ENCODE measurements around the gene TGFBI. TPM values are rescaled to one million over a fixed set of nuclear protein-coding genes. Genes with fewer than 3 reads are reported as not detected.

TGFBI gene
- total RNA-seq, 2 experiments from 2014 or later = not detected

- H3K4me3 Mint-ChIP-seq = no peak overlapping the region
- no peaks in the 10 kb centered on the region for H3K4me1 Mint-ChIP-seq (ENCODE audit: low read depth)
- H3K9me3 Mint-ChIP-seq = no peaks in the 10 kb centered on the region
- intact Hi-C loops (cut with micrococcal nuclease) = no loop called here
- no peak overlapping the region for H3K27ac Mint-ChIP-seq
- CTCF ChIA-PET = no interaction called here
- no peaks in the 10 kb centered on the region for H3K36me3 Mint-ChIP-seq (ENCODE audit: low read depth)
- H3K27me3 Mint-ChIP-seq (ENCODE audit: low read depth) = no peaks in the 10 kb centered on the region
- no peak for DNase-seq
These were observed 38.6 kb downstream of the TGFBI start for GRCh38 chr5:136067422-136067821.

GRCh38 chr5:136070486-136071285 is 41.9 kb downstream of the TGFBI start:
- H3K4me3 Mint-ChIP-seq = no peak overlapping the region

GRCh38 chr5:136073714-136074529 is 45.1 kb downstream of the TGFBI start:
- DNase-seq = no peak
- Mint-ChIP-seq H3K27me3 (ENCODE audit: low read depth) (peaks cover 12% of the 10 kb centered on the region), H3K4me1 (ENCODE audit: low read depth) (no peaks in the 10 kb centered on the region), H3K9me3 (no peaks in the 10 kb centered on the region), H3K36me3 (ENCODE audit: low read depth) (no peaks in the 10 kb centered on the region), H3K27ac (no peak overlapping the region), H3K4me3 (no peak overlapping the region)
- intact Hi-C loops (cut with micrococcal nuclease) = no loop called here
- CTCF ChIA-PET = no interaction called here

More at GRCh38 chr5:136070486-136071285, 41.9 kb downstream of the TGFBI start:
- intact Hi-C loops (cut with micrococcal nuclease) = no loop called here
- Mint-ChIP-seq H3K4me1 (ENCODE audit: low read depth) (no peaks in the 10 kb centered on the region), H3K36me3 (ENCODE audit: low read depth) (no peaks in the 10 kb centered on the region), H3K9me3 (no peaks in the 10 kb centered on the region), H3K27me3 (ENCODE audit: low read depth) (no peaks in the 10 kb centered on the region), H3K27ac (no peak overlapping the region)
- DNase-seq = no peak
- CTCF ChIA-PET = no interaction called here

GRCh38 chr5:136075466-136075891 is 46.7 kb downstream of the TGFBI start:
- peaks cover 2% of the 10 kb centered on the region for H3K4me1 Mint-ChIP-seq (ENCODE audit: low read depth)
- H3K27ac Mint-ChIP-seq = no peak overlapping the region
- DNase-seq = no peak
- peaks cover 23% of the 10 kb centered on the region for H3K27me3 Mint-ChIP-seq (ENCODE audit: low read depth)
- no peaks in the 10 kb centered on the region for H3K9me3 Mint-ChIP-seq
- H3K36me3 Mint-ChIP-seq (ENCODE audit: low read depth) = no peaks in the 10 kb centered on the region
- H3K4me3 Mint-ChIP-seq = no peak overlapping the region
- intact Hi-C loops (cut with micrococcal nuclease) = no loop called here
- CTCF ChIA-PET = interaction anchor here (0.7 kb wide), 1 partner anchor 9 kb away, joined by 3 read pairs; no protein-coding TSS in a partner anchor

- Mint-ChIP-seq H3K27me3 (ENCODE audit: low read depth) (peaks cover 23% of the 10 kb centered on the region), H3K27ac (no peak overlapping the region), H3K9me3 (no peaks in the 10 kb centered on the region), H3K36me3 (ENCODE audit: low read depth) (no peaks in the 10 kb centered on the region), H3K4me3 (no peak overlapping the region), H3K4me1 (ENCODE audit: low read depth) (peaks cover 2% of the 10 kb centered on the region)
- CTCF ChIA-PET = no interaction called here
- no peak for DNase-seq
- intact Hi-C loops (cut with micrococcal nuclease) = no loop called here
These were observed 47.3 kb downstream of the TGFBI start for GRCh38 chr5:136076067-136076466.

- CTCF ChIA-PET = no interaction called here
- no peak for DNase-seq
- Mint-ChIP-seq H3K4me1 (ENCODE audit: low read depth) (peaks cover 2% of the 10 kb centered on the region), H3K27me3 (ENCODE audit: low read depth) (peaks cover 23% of the 10 kb centered on the region), H3K9me3 (no peaks in the 10 kb centered on the region), H3K4me3 (no peak overlapping the region), H3K27ac (no peak overlapping the region), H3K36me3 (ENCODE audit: low read depth) (no peaks in the 10 kb centered on the region)
- intact Hi-C loops (cut with micrococcal nuclease) = no loop called here
These were observed 48.2 kb downstream of the TGFBI start for GRCh38 chr5:136076881-136077445.

- CTCF ChIA-PET = no interaction called here
- Mint-ChIP-seq H3K27me3 (ENCODE audit: low read depth) (peaks cover 23% of the 10 kb centered on the region), H3K9me3 (no peaks in the 10 kb centered on the region), H3K27ac (no peak overlapping the region), H3K36me3 (ENCODE audit: low read depth) (no peaks in the 10 kb centered on the region), H3K4me1 (ENCODE audit: low read depth) (peaks cover 2% of the 10 kb centered on the region), H3K4me3 (no peak overlapping the region)
- DNase-seq = no peak
- intact Hi-C loops (cut with micrococcal nuclease) = no loop called here
These were observed 50.6 kb downstream of the TGFBI start for GRCh38 chr5:136079195-136079985.

- no peak overlapping the region for H3K27ac Mint-ChIP-seq
- DNase-seq = no peak
- no peak overlapping the region for H3K4me3 Mint-ChIP-seq
- intact Hi-C loops (cut with micrococcal nuclease) = loop anchor here (5.0 kb wide), 2 partner anchors 132 to 518 kb away; no protein-coding TSS in a partner anchor
- peaks cover 2% of the 10 kb centered on the region for H3K4me1 Mint-ChIP-seq (ENCODE audit: low read depth)
- H3K27me3 Mint-ChIP-seq (ENCODE audit: low read depth) = peaks cover 23% of the 10 kb centered on the region
- no peaks in the 10 kb centered on the region for H3K36me3 Mint-ChIP-seq (ENCODE audit: low read depth)
- no peaks in the 10 kb centered on the region for H3K9me3 Mint-ChIP-seq
- CTCF ChIA-PET = no interaction called here
These were observed 51.3 kb downstream of the TGFBI start for GRCh38 chr5:136080113-136080482.

- Mint-ChIP-seq H3K36me3 (ENCODE audit: low read depth) (no peaks in the 10 kb centered on the region), H3K4me1 (ENCODE audit: low read depth) (peaks cover 2% of the 10 kb centered on the region), H3K27ac (no peak overlapping the region), H3K27me3 (ENCODE audit: low read depth) (peaks cover 23% of the 10 kb centered on the region), H3K9me3 (no peaks in the 10 kb centered on the region), H3K4me3 (peak overlapping the region; percentile 12)
- peak; percentile 62 for DNase-seq
- intact Hi-C loops (cut with micrococcal nuclease) = loop anchor here (5.0 kb wide), 2 partner anchors 132 to 518 kb away; no protein-coding TSS in a partner anchor
- CTCF ChIA-PET = interaction anchor here (1.3 kb wide), 1 partner anchor 194 kb away, joined by 3 read pairs; no protein-coding TSS in a partner anchor
These were observed 51.9 kb downstream of the TGFBI start for GRCh38 chr5:136080483-136081216.

GRCh38 chr5:136081217-136081591 is 52.4 kb downstream of the TGFBI start:
- intact Hi-C loops (cut with micrococcal nuclease) = loop anchor here (5.0 kb wide), 2 partner anchors 131 to 519 kb away; no protein-coding TSS in a partner anchor
- H3K4me3 Mint-ChIP-seq = no peak overlapping the region
- peaks cover 2% of the 10 kb centered on the region for H3K4me1 Mint-ChIP-seq (ENCODE audit: low read depth)
- DNase-seq = no peak
- no peaks in the 10 kb centered on the region for H3K9me3 Mint-ChIP-seq
- no peak overlapping the region for H3K27ac Mint-ChIP-seq
- H3K27me3 Mint-ChIP-seq (ENCODE audit: low read depth) = peaks cover 23% of the 10 kb centered on the region
- CTCF ChIA-PET = interaction anchor here (0.8 to 1.3 kb wide), 3 partner anchors 130 to 195 kb away, joined by 3 to 4 read pairs (median 4); no protein-coding TSS in a partner anchor
- H3K36me3 Mint-ChIP-seq (ENCODE audit: low read depth) = no peaks in the 10 kb centered on the region

All from activated naive CD4-positive, alpha-beta T cell treated with anti-CD3 and anti-CD28 coated beads for 36 hours (primary cell).